Stomach (tissue), 9 donors: ENCODE data around the gene TRERF1. TPM values are rescaled to one million over a fixed set of nuclear protein-coding genes. Genes with fewer than 3 reads are reported as not detected.

Experiments used
- DNase-seq, 2 donors: peaks; one replicate each; pipeline versions ENCODE4 v3.0.0 to v3.0.0-alpha.2; 2013 to 2019
- H3K27ac ChIP-seq, 5 donors: fragments of 200-600 bp in 4 of 5; sonication (generic) in 4 of 5; one replicate each; pipeline ENCODE4 v1.5.1; 2013 to 2019; ENCODE audit warnings: mild to moderate bottlenecking in 1 of 5, moderate library complexity in 1 of 5
- H3K27me3 ChIP-seq, 3 donors: fragments of 200-600 bp; sonication (generic); one replicate each; pipeline ENCODE4 v1.5.1; 2017 to 2019; ENCODE audit warnings: mixed run types in 1 of 3
- H3K36me3 ChIP-seq, 4 donors: fragments of 200-600 bp; sonication (generic); 1 replicate in 3 of 4; 2 replicates in 1 of 4; pipeline ENCODE4 v1.5.1; 2016 to 2019
- H3K4me1 ChIP-seq, 4 donors: fragments of 200-600 bp; sonication (generic); one replicate each; pipeline ENCODE4 v1.5.1; 2016 to 2019
- H3K4me3 ChIP-seq, 4 donors: fragments of 200-600 bp; sonication (generic) in 3 of 4; one replicate each; pipeline ENCODE4 v1.5.1; 2016 to 2019; ENCODE audit warnings: mild to moderate bottlenecking in 1 of 4
- H3K9me3 ChIP-seq, 4 donors: fragments of 200-600 bp; sonication (generic); one replicate each; pipeline ENCODE4 v1.5.1; 2016 to 2019
- EP300 ChIP-seq: sonication (generic); formaldehyde crosslinking; IDR thresholded peaks from one replicate; pipeline ENCODE4 v1.6.1; 2017; ENCODE audit warnings: antibody characterized with exemption
- POLR2A ChIP-seq, 4 donors: fragments of 450-650 bp; IDR thresholded peaks; one replicate each; pipeline ENCODE4 v1.6.1; 2016; ENCODE audit warnings: antibody characterized with exemption in 4 of 4, control low read depth in 2 of 4, mild to moderate bottlenecking in 1 of 4, moderate library complexity in 1 of 4
- POLR2AphosphoS5 ChIP-seq, 3 donors: sonication (generic); formaldehyde crosslinking; IDR thresholded peaks; one replicate each; pipeline ENCODE4 v1.6.1; 2016; ENCODE audit warnings: antibody characterized with exemption in 3 of 3
- WGBS, 5 donors: extraction: QIAGEN DNeasy Blood & Tissue Kit in 3 of 5; methylation state at CpG; one replicate each; pipeline versions ENCODE4 v1.1.5 to v1.1.7; 2013 to 2018; 5-methylcytosine and 5-hydroxymethylcytosine counted together
- intact Hi-C: fragments of 100-400 bp; cut with DNase I; formaldehyde crosslinking; loops from one replicate; pipeline ENCODE4 v1.15.1; 2023; ENCODE audit warnings: low total_unique reads
- polyA plus RNA-seq, 3 donors: library from polyadenylated mRNA; stranded (reverse); fragments of 200-250 nt; gene quantifications; one replicate each; pipeline ENCODE4 v1.2.3, GENCODE V29; 2013
- total RNA-seq, 5 donors: library from RNA; depleted of rRNA; stranded (reverse); fragments of >200 nt; gene quantifications; one replicate each; pipeline versions ENCODE4 v1.1.0 to v1.2.3, GENCODE V29; 2014 to 2016
- TF ChIP-seq, protein P1 (sequence below), 7 experiments: fragments of 450-650 bp in 4 of 7; fragments of 200-600 bp in 3 of 7; sonication (generic) in 3 of 7; IDR thresholded peaks; one replicate each; pipeline ENCODE4 v1.5.1; 2016 to 2019; ENCODE audit warnings: antibody characterized with exemption in 7 of 7, control low read depth in 2 of 7, mild to moderate bottlenecking in 1 of 7
- donor health status: healthy with polysubstance abuse.
- donor health status: Bipolar disorder and iron deficiency.
- donor health status: healthy.

TRERF1 gene
- total and polyA plus RNA-seq, 8 donors: 2.1 to 8.1 (median 4.9) TPM

DNA sequence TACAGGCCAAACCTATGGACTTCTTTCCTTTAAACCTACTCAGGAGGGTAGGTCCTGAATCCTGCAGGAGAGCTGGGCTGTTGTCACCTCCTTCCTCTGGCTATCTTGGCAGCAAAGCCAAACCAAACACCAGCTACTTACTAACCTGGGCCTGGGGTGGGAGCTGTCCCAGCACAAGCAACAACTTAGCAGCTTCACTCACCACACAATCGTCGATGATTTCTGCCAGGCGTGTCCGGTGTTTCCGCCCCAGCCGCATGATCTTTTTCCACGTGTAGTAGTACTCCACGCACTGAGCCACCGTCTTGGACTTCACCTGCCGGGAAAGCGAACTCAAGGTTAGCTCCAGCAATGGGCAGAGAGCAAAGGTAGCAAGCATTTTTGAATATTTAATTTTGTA lies 208.7 kb downstream of the TRERF1 start:
- DNase-seq: no peak
- Histone ChIP-seq H3K27me3 (no peaks in the 10 kb centered on the region), H3K27ac (no peak overlapping the region), H3K36me3 (peaks cover 4 to 88% (median 64%) of the 10 kb centered on the region in 4 donors), H3K9me3 (no peaks in the 10 kb centered on the region), H3K4me3 (no peak overlapping the region), H3K4me1 (peaks cover 0 to 8% (median 0%) of the 10 kb centered on the region in 4 donors)
- intact Hi-C loops: no loop called here
- TF ChIP-seq, protein P1, sequence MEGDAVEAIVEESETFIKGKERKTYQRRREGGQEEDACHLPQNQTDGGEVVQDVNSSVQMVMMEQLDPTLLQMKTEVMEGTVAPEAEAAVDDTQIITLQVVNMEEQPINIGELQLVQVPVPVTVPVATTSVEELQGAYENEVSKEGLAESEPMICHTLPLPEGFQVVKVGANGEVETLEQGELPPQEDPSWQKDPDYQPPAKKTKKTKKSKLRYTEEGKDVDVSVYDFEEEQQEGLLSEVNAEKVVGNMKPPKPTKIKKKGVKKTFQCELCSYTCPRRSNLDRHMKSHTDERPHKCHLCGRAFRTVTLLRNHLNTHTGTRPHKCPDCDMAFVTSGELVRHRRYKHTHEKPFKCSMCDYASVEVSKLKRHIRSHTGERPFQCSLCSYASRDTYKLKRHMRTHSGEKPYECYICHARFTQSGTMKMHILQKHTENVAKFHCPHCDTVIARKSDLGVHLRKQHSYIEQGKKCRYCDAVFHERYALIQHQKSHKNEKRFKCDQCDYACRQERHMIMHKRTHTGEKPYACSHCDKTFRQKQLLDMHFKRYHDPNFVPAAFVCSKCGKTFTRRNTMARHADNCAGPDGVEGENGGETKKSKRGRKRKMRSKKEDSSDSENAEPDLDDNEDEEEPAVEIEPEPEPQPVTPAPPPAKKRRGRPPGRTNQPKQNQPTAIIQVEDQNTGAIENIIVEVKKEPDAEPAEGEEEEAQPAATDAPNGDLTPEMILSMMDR (IDR thresholded peaks at IDR 0.05): no peak
- no peak for TF ChIP-seq POLR2A (IDR thresholded peaks at IDR 0.05)
- no peak for TF ChIP-seq EP300
- TF ChIP-seq POLR2AphosphoS5 (IDR thresholded peaks at IDR 0.05): no peak
- WGBS, 5 donors: 69 to 97% (median 93%) methylated on average over 11 of the region's 11 CpGs

DNA sequence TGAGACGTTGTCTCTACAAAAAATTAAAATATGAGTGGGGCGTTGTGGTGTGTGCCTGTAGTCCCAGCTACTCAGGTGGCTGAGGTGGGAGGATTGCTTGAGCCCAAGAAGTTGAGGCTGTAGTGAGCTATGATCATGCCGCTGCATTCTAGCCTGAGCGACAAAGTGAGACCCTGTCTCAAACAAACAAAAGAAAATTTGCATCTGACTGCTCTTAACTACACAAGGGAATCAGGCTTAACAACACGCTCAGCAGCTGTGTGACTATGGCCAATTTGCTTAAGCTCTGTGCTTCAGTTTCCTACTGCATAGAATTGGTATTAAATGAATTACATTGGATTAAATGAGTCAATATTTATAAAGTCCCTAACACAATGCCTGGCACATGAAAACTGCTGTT lies 209.8 kb downstream of the TRERF1 start:
- no peaks in the 10 kb centered on the region for H3K27me3 ChIP-seq
- no peak overlapping the region for H3K4me3 ChIP-seq
- 85 to 93% (median 92%) methylated on average over 5 of the region's 5 CpGs for WGBS, 5 donors
- no peak overlapping the region for H3K27ac ChIP-seq
- H3K9me3 ChIP-seq: no peaks in the 10 kb centered on the region
- H3K4me1 ChIP-seq: peaks cover 0 to 8% (median 0%) of the 10 kb centered on the region in 4 donors
- TF ChIP-seq, protein P1 (IDR thresholded peaks at IDR 0.05): no peak
- no peak for TF ChIP-seq EP300
- TF ChIP-seq POLR2A (IDR thresholded peaks at IDR 0.05): no peak
- no peak for TF ChIP-seq POLR2AphosphoS5 (IDR thresholded peaks at IDR 0.05)
- intact Hi-C loops: no loop called here
- no peak for DNase-seq
- peaks cover 4 to 88% (median 65%) of the 10 kb centered on the region in 4 donors for H3K36me3 ChIP-seq

DNA sequence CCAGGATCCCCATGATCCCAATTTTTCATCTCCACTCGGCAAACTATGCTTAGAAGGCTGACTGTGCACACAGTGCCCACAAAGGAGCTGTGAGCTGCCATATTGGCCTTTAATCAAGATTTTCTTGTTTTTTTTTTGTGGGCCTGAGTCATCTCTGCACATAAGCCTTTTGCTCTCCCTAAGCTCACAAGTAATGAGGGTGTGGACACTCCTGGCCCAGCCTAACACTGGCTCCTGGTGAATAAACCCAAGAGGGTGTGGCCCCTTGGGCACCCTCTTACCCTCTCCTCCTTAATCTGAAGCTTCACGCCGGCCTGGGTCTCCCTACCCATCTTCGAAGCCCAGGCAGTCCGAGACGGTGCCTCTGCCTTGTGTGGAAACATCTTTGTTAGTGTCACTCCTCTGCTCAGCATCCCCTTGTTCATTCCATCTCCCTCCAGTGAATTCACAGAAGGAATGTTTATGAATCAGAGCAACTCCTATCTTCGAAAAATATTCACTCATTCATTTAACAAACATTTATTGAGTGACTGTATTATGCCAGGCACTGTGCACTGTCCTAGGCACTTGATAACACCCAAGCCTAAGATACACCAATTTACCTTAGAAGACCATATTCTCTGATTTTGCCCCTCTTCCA lies 211.9 kb downstream of the TRERF1 start:
- H3K4me1 ChIP-seq: peaks cover 0 to 8% (median 0%) of the 10 kb centered on the region in 4 donors
- TF ChIP-seq POLR2A (IDR thresholded peaks at IDR 0.05) (no peak), EP300 (no peak), POLR2AphosphoS5 (IDR thresholded peaks at IDR 0.05) (no peak)
- TF ChIP-seq, protein P1 (IDR thresholded peaks at IDR 0.05): no peak
- peak in 1 of 2 donors; percentile 52 for DNase-seq
- peaks cover 0 to 87% (median 65%) of the 10 kb centered on the region in 4 donors for H3K36me3 ChIP-seq
- 62 to 90% (median 77%) methylated on average over 7 of the region's 7 CpGs for WGBS, 5 donors
- H3K9me3 ChIP-seq: no peaks in the 10 kb centered on the region
- peak overlapping the region in 3 of 5 donors; percentile 5 to 65 (median 44) for H3K27ac ChIP-seq
- intact Hi-C loops: no loop called here
- H3K27me3 ChIP-seq: no peaks in the 10 kb centered on the region
- no peak overlapping the region for H3K4me3 ChIP-seq

DNA sequence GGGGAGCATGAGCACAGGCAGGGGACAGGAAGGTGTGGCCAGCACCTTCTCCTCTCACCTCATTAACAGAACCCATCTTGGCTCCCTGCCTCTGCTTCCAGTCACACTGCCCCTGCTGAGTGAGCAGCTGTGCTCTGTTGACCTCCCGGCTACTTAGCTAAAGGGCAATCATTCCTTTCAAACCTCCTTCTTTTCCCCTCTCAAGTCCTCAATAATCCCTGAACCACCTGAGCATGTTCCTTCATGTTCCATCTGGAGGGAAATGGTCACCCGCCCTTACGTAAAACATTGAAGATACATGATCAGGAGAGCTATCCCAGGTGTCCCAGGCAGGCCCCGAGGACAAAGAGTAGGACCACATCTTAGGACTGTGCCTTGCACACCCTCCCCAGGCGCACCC lies 212.4 kb downstream of the TRERF1 start:
- Histone ChIP-seq H3K27ac (peak overlapping the region in 3 of 5 donors; percentile 5 to 65 (median 44)), H3K36me3 (peaks cover 0 to 84% (median 62%) of the 10 kb centered on the region in 4 donors), H3K9me3 (no peaks in the 10 kb centered on the region), H3K27me3 (no peaks in the 10 kb centered on the region), H3K4me3 (no peak overlapping the region), H3K4me1 (peaks cover 0 to 8% (median 0%) of the 10 kb centered on the region in 4 donors)
- TF ChIP-seq EP300: no peak
- TF ChIP-seq, protein P1 (IDR thresholded peaks at IDR 0.05): no peak
- intact Hi-C loops: no loop called here
- WGBS, 5 donors: 85 to 96% (median 93%) methylated on average over 5 of the region's 5 CpGs
- DNase-seq: no peak
